ENCODE measurements around the gene HCN2. TPM values are rescaled to one million over a fixed set of nuclear protein-coding genes. Genes with fewer than 3 reads are reported as not detected.

HCN2 gene
- total RNA-seq, 1 donor from 2014 or later, result 0.52 TPM

GRCh38 chr19:591099-591958, 1.6 kb downstream of the HCN2 start:
- Histone ChIP-seq H3K4me1 (peaks cover 8% of the 10 kb centered on the region), H3K9me3 (no peaks in the 10 kb centered on the region), H3K27ac (no peak overlapping the region), H3K27me3 (peaks cover 51% of the 10 kb centered on the region), H3K4me3 (no peak overlapping the region), H3K36me3 (no peaks in the 10 kb centered on the region)
- intact Hi-C loops (cut with DNase I), result no loop called here
- ATAC-seq, result peak; percentile 40
- no peak for TF ChIP-seq CTCF (IDR thresholded peaks at IDR 0.05)
- DNase-seq, result peak; percentile 69

- Histone ChIP-seq H3K4me1 (peaks cover 8% of the 10 kb centered on the region), H3K4me3 (no peak overlapping the region), H3K36me3 (no peaks in the 10 kb centered on the region), H3K27ac (no peak overlapping the region), H3K9me3 (no peaks in the 10 kb centered on the region), H3K27me3 (peaks cover 51% of the 10 kb centered on the region)
- TF ChIP-seq CTCF (IDR thresholded peaks at IDR 0.05), result no peak
- no peak for ATAC-seq
- intact Hi-C loops (cut with DNase I), result no loop called here
- DNase-seq, result no peak
These were observed 2.4 kb downstream of the HCN2 start for GRCh38 chr19:592101-592500.

GRCh38 chr19:593055-593454, 3.4 kb downstream of the HCN2 start:
- Histone ChIP-seq H3K27ac (no peak overlapping the region), H3K4me1 (peaks cover 6% of the 10 kb centered on the region), H3K9me3 (no peaks in the 10 kb centered on the region), H3K4me3 (no peak overlapping the region), H3K27me3 (peaks cover 45% of the 10 kb centered on the region), H3K36me3 (no peaks in the 10 kb centered on the region)
- no peak for DNase-seq
- no peak for ATAC-seq
- TF ChIP-seq CTCF (IDR thresholded peaks at IDR 0.05), result no peak
- intact Hi-C loops (cut with DNase I), result no loop called here

- peaks cover 41% of the 10 kb centered on the region for H3K27me3 ChIP-seq
- H3K4me1 ChIP-seq, result peaks cover 1% of the 10 kb centered on the region
- no peak for TF ChIP-seq CTCF (IDR thresholded peaks at IDR 0.05)
- H3K9me3 ChIP-seq, result no peaks in the 10 kb centered on the region
- no peak for DNase-seq
- intact Hi-C loops (cut with DNase I), result no loop called here
- H3K36me3 ChIP-seq, result no peaks in the 10 kb centered on the region
- no peak overlapping the region for H3K4me3 ChIP-seq
- no peak for ATAC-seq
- H3K27ac ChIP-seq, result no peak overlapping the region
These were observed 3.8 kb downstream of the HCN2 start for GRCh38 chr19:593505-593904.

- Histone ChIP-seq H3K27ac (no peak overlapping the region), H3K4me3 (no peak overlapping the region), H3K36me3 (no peaks in the 10 kb centered on the region), H3K4me1 (no peaks in the 10 kb centered on the region), H3K27me3 (peaks cover 32% of the 10 kb centered on the region), H3K9me3 (no peaks in the 10 kb centered on the region)
- DNase-seq (no peak), ATAC-seq (no peak)
- no peak for TF ChIP-seq CTCF (IDR thresholded peaks at IDR 0.05)
- intact Hi-C loops (cut with DNase I), result no loop called here
These were observed 4.7 kb downstream of the HCN2 start for GRCh38 chr19:594265-594870.

Data from upper lobe of right lung (tissue), 1 donor.